HepG2 (cell line): ENCODE results near the gene GPR4. TPM values are rescaled to one million over a fixed set of nuclear protein-coding genes. Genes with fewer than 3 reads are reported as not detected.

Experiments used
- CCDC6 ChIP-seq: sonication (generic); formaldehyde crosslinking; IDR thresholded peaks from 2 replicates; pipeline ENCODE4 v1.8.1; 2022; ENCODE audit warnings: mild to moderate bottlenecking, missing genetic modification reagents, moderate library complexity
- CHD4 ChIP-seq: fragments of 200-600 bp; sonication (generic); IDR thresholded peaks from 2 replicates; pipeline ENCODE4 v1.7.0; 2017; ENCODE audit warnings: mild to moderate bottlenecking, low read length, borderline replicate concordance
- FOXA1 ChIP-seq, 2 experiments: fragments of 450-650 bp in 1 of 2; sonication (generic) in 1 of 2; formaldehyde crosslinking in 1 of 2; IDR thresholded peaks; 2 replicates each; pipeline versions ENCODE4 v1.4.0 to v1.6.1; 2016 to 2020; ENCODE audit warnings: missing genetic modification reagents in 1 of 2
- IRF2 ChIP-seq: IDR thresholded peaks from 2 replicates; pipeline ENCODE4 v1.6.1; 2018; ENCODE audit warnings: missing genetic modification reagents, missing compliant biosample characterization
- NFKB2 ChIP-seq: sonication (generic); formaldehyde crosslinking; IDR thresholded peaks from 2 replicates; pipeline ENCODE4 v1.4.0; 2020; ENCODE audit warnings: missing genetic modification reagents, borderline replicate concordance
- THAP11 ChIP-seq: IDR thresholded peaks from 2 replicates; pipeline ENCODE4 v1.6.1; 2016; ENCODE audit warnings: missing biosample characterization, missing genetic modification reagents
- ZBTB40 ChIP-seq, 2 experiments: fragments of 450-650 bp in 1 of 2; sonication (generic) in 1 of 2; formaldehyde crosslinking in 1 of 2; IDR thresholded peaks; 2 replicates each; pipeline versions ENCODE4 v1.6.1 to v1.8.0; 2016 to 2022; ENCODE audit warnings: antibody characterized with exemption in 1 of 2, mild to moderate bottlenecking in 1 of 2, missing genetic modification reagents in 1 of 2
- ZNF235 ChIP-seq: sonication (generic); formaldehyde crosslinking; IDR thresholded peaks from 2 replicates; pipeline ENCODE4 v1.8.1; 2023; ENCODE audit warnings: mild to moderate bottlenecking, missing genetic modification reagents, borderline replicate concordance
- ZNF280B ChIP-seq: sonication (generic); formaldehyde crosslinking; IDR thresholded peaks from 2 replicates; pipeline ENCODE4 v1.5.0; 2020; ENCODE audit warnings: missing genetic modification reagents, mild to moderate bottlenecking, borderline replicate concordance
- ZNF441 ChIP-seq: sonication (generic); formaldehyde crosslinking; IDR thresholded peaks from 2 replicates; pipeline ENCODE4 v1.7.0; 2021; ENCODE audit warnings: missing genetic modification reagents, borderline replicate concordance
- ZNF569 ChIP-seq: sonication (generic); formaldehyde crosslinking; IDR thresholded peaks from 2 replicates; pipeline ENCODE4 v1.5.0; 2020; ENCODE audit warnings: mild to moderate bottlenecking, missing genetic modification reagents, moderate library complexity, borderline replicate concordance
- ZNF597 ChIP-seq: sonication (generic); formaldehyde crosslinking; IDR thresholded peaks from 2 replicates; pipeline ENCODE4 v1.5.0; 2020; ENCODE audit warnings: missing genetic modification reagents
- polyA plus RNA-seq, 8 experiments: library from polyadenylated mRNA; depleted of rRNA in 3 of 8; stranded (reverse) in 7 of 8; unstranded in 1 of 8; fragments of >200 nt; fragmentation: Illumina TruSeq in 4 of 8; extraction: Trizol in 4 of 8; gene quantifications; 2 replicates each; pipeline versions ENCODE4 v1.2.1 to v1.2.3, GENCODE V29; 2011 to 2016; ENCODE audit warnings: low read depth in 4 of 8, missing spikeins in 1 of 8, mixed read lengths in 1 of 8; ENCODE audit not compliant: insufficient read depth in 1 of 8
- total RNA-seq, 5 experiments: library from RNA; depleted of rRNA; stranded (reverse); fragments of >200 nt; fragmentation: Illumina TruSeq; extraction: Trizol; gene quantifications; 2 replicates each; pipeline ENCODE4 v1.2.3, GENCODE V29; 2016; ENCODE audit warnings: low read depth in 1 of 5

The GPR4 gene
- total and polyA plus RNA-seq, 2 of the 13 experiments (the other 11 are each of a cell fraction or from before 2014, with no cell fraction given), result 0.15 TPM; not detected in 1

- no peak for TF ChIP-seq ZBTB40 (IDR thresholded peaks at IDR 0.05)
- 0 out of 2 replicates have a peak, but pooled peaks have one; percentile 55 for TF ChIP-seq ZBTB40 (CRISPR knock-in tag; IDR thresholded peaks at IDR 0.05)
- TF ChIP-seq ZNF597 (CRISPR knock-in tag), result no peak
- TF ChIP-seq THAP11 (CRISPR knock-in tag), result peak; percentile 94
- no peak for TF ChIP-seq ZNF235 (CRISPR knock-in tag)
- peak; percentile 68; the same call in 1 of the 2 replicates for TF ChIP-seq NFKB2
- TF ChIP-seq ZNF569 (CRISPR knock-in tag), result no peak
- no peak for TF ChIP-seq FOXA1 (IDR thresholded peaks at IDR 0.05)
- peak; percentile 52 for TF ChIP-seq FOXA1 (CRISPR knock-in tag; IDR thresholded peaks at IDR 0.05)
- TF ChIP-seq IRF2, result peak; percentile 83
- TF ChIP-seq CHD4, result 0 out of 2 replicates have a peak, but pooled peaks have one; percentile 53
- peak; percentile 91 for TF ChIP-seq ZNF280B (CRISPR knock-in tag)
- 0 out of 2 replicates have a peak, but pooled peaks have one; percentile 65 for TF ChIP-seq CCDC6 (CRISPR knock-in tag)
- TF ChIP-seq ZNF441 (CRISPR knock-in tag), result no peak
These were observed 17.5 kb downstream of the GPR4 start, which contains the start of gene OPA3 (continued) for GRCh38 chr19:45584332-45585157.
